GM12891 (cell line): ENCODE measurements around the gene GALP.
"Not testable (repeated sequence)": the region's sequence is repeated elsewhere in the genome, so short reads cannot be mapped to it uniquely, and the experiment has no call there.

Experiments
- DNase-seq: peaks from one replicate; pipeline ENCODE4 v3.0.0; 2011; ENCODE audit warnings: low spot score; ENCODE audit not compliant: insufficient read length
- FAIRE-seq: peaks from 2 replicates; lab custom pipeline; 2011; peaks lifted over from hg19 to GRCh38; lab: Jason Lieb, UNC
- PAX5 ChIP-seq: IDR thresholded peaks from 2 replicates; pipeline ENCODE4 v1.6.1; 2011; ENCODE audit warnings: low read length, moderate library complexity, mild to moderate bottlenecking; ENCODE audit not compliant: insufficient read depth, severe bottlenecking
- POLR2A ChIP-seq: IDR thresholded peaks from 2 replicates; pipeline ENCODE4 v1.6.1; 2011; ENCODE audit warnings: low read depth, low read length, control low read depth
- POLR2AphosphoS5 ChIP-seq: IDR thresholded peaks from 2 replicates; pipeline ENCODE4 v1.6.1; 2011; ENCODE audit warnings: low read depth, low read length, control low read depth
- POU2F2 ChIP-seq: IDR thresholded peaks from 2 replicates; pipeline ENCODE4 v1.6.1; 2011; ENCODE audit warnings: low read depth, mild to moderate bottlenecking, control low read depth, low read length, moderate library complexity
- SPI1 ChIP-seq: IDR thresholded peaks from 2 replicates; pipeline ENCODE4 v1.6.1; 2011; ENCODE audit warnings: low read depth, low read length, control low read depth
- TAF1 ChIP-seq: IDR thresholded peaks from 2 replicates; pipeline ENCODE4 v1.6.1; 2011; ENCODE audit warnings: low read depth, low read length, control low read depth

Gene GALP

GRCh38 chr19:56146904-56147303, 28.9 kb upstream of the GALP start:
- FAIRE-seq (no peak), DNase-seq (no peak)
- TF ChIP-seq POLR2A (no peak), SPI1 (no peak), POU2F2 (no peak), TAF1 (no peak), PAX5 (no peak), POLR2AphosphoS5 (no peak)

- FAIRE-seq = no peak
- TF ChIP-seq POLR2A (no peak), SPI1 (no peak)
- no peak for DNase-seq
These were observed 28.5 kb upstream of the GALP start for GRCh38 chr19:56147307-56147706.

GRCh38 chr19:56148096-56148495, 27.7 kb upstream of the GALP start:
- no peak for FAIRE-seq
- DNase-seq = no peak
- TF ChIP-seq SPI1 (no peak), PAX5 (no peak), POLR2AphosphoS5 (no peak), POLR2A (no peak), TAF1 (no peak), POU2F2 (no peak)

GRCh38 chr19:56148955-56149655, 26.7 kb upstream of the GALP start:
- DNase-seq, FAIRE-seq: not testable (repeated sequence)

- DNase-seq (no peak), FAIRE-seq (no peak)
- no peak for TF ChIP-seq POLR2A
- TF ChIP-seq POLR2AphosphoS5 = no peak
- no peak for TF ChIP-seq TAF1
These were observed 26.2 kb upstream of the GALP start for GRCh38 chr19:56149656-56150038.

- FAIRE-seq = no peak
- TF ChIP-seq TAF1 = no peak
- TF ChIP-seq PAX5 = no peak
- no peak for TF ChIP-seq SPI1
- TF ChIP-seq POLR2AphosphoS5 = no peak
- TF ChIP-seq POLR2A = no peak
- no peak for TF ChIP-seq POU2F2
- no peak for DNase-seq
These were observed 25.4 kb upstream of the GALP start for GRCh38 chr19:56150358-56150757.

- TF ChIP-seq POLR2AphosphoS5 (no peak), POU2F2 (no peak), SPI1 (no peak), POLR2A (no peak), PAX5 (no peak), TAF1 (no peak)
- DNase-seq (no peak), FAIRE-seq (no peak)
These were observed 23.2 kb upstream of the GALP start for GRCh38 chr19:56152644-56153043.

- FAIRE-seq (no peak), DNase-seq (no peak)
- TF ChIP-seq SPI1 (no peak), POLR2AphosphoS5 (no peak), PAX5 (no peak), TAF1 (no peak)
These were observed 22.3 kb upstream of the GALP start for GRCh38 chr19:56153507-56153906.

- TF ChIP-seq POU2F2 = no peak
- DNase-seq (no peak), FAIRE-seq (no peak)
These were observed 20.6 kb upstream of the GALP start for GRCh38 chr19:56155124-56155687.

- DNase-seq (no peak), FAIRE-seq (no peak)
- no peak for TF ChIP-seq PAX5
- TF ChIP-seq POLR2AphosphoS5 = no peak
- TF ChIP-seq SPI1 = no peak
- TF ChIP-seq POU2F2 = no peak
- no peak for TF ChIP-seq TAF1
- TF ChIP-seq POLR2A = no peak
These were observed 19.0 kb upstream of the GALP start for GRCh38 chr19:56156768-56157167.

GRCh38 chr19:56158170-56158757, 17.5 kb upstream of the GALP start:
- no peak for TF ChIP-seq SPI1
- no peak for TF ChIP-seq POU2F2
- no peak for TF ChIP-seq PAX5
- no peak for TF ChIP-seq TAF1
- no peak for TF ChIP-seq POLR2AphosphoS5
- TF ChIP-seq POLR2A = no peak
- no peak for DNase-seq
- no peak for FAIRE-seq
